Activated CD4-positive, CD25-positive, alpha-beta regulatory T cell treated with anti-CD3 and anti-CD28 coated beads, Interleukin-2, amount 50 U/mL, for 16 hours (primary cell): ENCODE measurements around the gene ADD3.

Source experiments
- DNase-seq: peaks from one replicate; pipeline ENCODE4 v3.0.0-alpha.2; 2020; ENCODE audit warnings: low read depth, low spot score

The ADD3 gene

DNA sequence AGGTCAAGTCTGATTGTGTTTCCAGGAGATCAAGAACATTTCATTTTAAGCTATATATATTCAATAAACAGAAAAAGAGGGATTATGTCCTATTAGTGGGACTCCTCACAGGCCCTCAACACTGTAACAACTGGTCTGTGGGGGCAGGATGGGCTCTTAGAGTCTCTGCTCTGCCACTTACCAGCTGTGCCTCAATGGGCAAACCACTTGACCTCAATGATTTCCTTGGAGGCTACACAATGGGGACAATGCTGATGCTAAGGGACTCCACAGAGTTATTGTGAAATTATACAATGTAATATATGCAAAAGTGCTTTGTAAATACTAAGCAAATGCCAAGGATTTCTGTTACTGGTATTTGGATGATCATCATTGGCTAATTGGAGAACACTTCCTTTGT, 166.4 kb downstream of the ADD3 start:
- DNase-seq = no peak

DNA sequence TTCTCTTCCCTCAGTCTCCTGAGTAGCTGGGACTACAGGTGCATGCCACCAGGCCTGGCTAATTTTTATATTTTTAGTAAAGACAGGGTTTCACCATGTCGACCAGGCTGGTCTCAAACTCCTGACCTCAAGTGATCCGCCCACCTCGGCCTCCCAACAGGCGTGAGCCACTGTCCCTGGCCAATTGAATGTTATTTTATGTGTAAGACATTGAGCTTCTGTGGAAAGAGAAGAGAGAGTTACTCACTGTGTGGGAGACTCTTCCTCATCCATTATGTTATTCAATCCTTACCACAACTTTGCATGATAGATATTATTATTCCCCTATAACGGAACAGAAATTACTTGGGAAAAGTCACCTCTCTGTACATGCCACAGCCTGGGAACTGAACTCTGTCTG, 167.0 kb downstream of the ADD3 start:
- DNase-seq = no peak

DNA sequence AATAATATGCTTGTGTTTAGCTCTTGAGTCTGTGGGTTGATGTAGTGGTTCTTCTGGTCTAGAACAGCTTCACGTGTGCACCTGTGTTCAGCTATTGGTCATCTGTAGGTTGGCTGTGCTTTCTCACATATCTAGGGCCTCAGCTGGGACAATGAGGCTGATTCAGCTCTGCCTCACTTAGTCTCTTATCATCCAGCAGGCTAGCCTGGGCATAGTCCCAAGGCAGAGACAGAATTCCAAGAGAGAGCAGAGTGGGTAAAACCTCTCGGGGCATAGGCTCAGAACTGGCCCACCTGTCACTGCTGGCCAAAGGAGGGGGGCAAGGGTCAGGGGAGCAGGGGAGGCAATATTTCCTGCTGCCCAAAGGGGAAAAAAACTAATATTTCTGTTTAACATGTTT, 167.6 kb downstream of the ADD3 start:
- DNase-seq = no peak

DNA sequence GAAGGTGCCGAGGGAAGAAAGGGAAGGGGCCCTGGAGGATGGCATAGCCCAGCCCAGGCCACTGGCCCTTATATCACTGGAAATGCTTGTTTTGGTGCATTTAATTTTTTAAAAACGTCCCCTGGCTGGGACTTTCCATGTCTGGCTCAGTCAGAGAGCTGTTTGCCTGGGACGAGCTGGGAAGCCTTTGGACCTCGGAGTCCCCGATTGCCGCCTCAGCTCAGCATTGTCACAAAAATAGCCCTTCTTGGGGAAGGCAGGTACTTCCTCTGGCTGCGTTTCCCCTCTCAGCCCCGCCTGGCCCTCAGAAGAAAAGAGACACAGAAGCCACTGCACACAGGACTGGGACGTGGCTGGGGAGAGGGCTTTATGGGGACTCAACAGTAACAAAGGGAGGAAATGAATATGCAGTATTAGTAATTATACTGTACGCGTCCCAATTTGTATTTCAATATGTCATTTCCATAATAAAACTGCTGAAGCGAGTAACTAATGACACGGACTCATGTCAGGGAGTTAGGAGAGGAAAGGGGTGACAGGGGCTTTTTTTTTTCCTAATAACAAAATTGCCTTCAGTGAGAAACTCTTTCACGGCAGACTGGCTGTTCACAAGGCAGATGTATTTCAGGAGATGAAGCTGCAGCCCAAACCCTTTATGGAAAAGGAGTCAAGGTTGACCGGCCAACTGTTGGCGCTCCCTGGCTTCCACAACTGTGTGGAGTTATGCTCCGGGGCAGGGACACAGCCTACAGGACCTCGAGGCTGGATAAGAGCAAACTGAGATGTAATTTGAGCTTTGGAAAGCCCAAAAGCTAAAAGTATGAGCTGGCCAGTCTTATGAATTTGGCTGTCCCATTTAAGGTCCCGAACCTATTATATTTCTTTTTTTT, 168.6 kb downstream of the ADD3 start:
- no peak for DNase-seq

DNA sequence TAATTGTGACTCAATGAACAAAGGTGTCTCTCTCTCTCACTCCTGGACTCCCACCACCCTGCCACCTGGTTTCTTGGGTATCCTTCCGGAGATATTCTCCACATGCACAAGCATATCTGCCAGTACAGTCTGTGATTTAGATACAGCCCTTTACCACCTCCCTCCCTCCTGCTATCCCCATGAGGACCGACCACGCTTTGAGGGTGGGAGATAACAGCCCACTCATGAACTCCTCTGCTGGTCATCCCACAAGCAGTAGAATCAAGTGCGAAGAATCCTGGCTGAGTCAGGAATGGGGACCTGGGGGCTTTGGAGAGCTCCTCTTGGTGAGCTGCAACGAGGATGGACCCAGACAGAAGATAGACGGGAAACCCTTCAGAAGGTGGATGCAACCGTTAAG, 171.4 kb downstream of the ADD3 start:
- no peak for DNase-seq

DNA sequence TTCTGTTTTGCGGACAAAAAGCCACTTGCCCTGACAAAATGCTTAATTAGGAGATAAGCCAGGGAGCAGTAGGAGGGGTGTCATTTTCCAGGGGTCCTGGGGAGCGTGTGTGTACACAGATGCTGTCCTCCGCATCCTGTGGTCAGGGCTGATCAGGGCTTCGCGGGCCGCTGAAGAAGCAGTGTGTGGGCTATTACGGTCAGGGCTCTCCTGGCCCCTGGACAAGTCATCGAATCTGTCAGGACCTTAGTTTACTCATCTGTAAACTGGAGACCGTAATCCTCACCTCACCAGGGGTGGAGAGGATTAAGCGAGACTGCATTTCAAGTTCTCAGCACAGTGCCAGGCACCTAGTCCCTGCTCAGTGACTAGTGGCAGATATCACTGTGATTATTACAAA, 173.7 kb downstream of the ADD3 start:
- no peak for DNase-seq

DNA sequence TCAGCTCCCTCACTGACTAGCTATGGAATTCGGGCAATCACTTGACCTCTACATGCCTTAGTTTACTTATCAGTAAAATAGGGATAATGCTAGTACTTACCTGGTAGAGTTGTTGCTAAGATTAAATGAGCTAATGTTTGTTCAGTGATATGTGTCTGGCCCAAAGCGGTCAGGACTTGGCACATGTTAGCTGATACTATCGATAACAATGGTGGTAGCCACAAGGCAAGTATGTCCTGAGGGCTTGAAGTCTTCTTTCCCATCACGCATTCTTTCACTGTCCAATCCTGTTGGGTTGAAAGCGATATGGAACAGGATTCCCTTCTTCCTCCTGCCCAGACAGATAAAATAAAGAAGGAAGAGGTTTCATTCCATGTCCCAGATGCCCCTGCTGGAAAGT, 174.1 kb downstream of the ADD3 start:
- DNase-seq = no peak

DNA sequence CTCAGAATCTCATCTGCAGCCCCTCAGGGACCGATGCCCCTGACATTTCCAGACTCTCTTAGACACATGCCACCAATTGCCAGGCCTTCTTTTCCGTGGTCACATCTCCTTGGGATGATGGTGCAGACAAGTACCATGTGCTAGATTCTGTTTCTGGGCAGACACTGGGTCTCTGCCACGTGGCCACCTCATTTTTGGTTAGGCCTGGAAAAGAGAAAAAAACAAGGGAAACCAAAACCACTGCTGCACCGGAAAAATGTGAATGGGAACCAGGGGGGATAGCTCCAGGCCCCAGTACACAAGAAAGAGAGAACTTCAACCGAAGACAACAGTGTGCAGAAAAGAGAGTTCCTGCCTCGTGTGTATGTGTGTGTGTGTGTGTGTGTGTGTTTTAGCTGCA, 176.6 kb downstream of the ADD3 start:
- DNase-seq = no peak
